NCI-H1930 (cell line): ENCODE data around the gene F2RL1.
"Not testable (repeated sequence)": the region's sequence is repeated elsewhere in the genome, so short reads cannot be mapped to it uniquely, and the experiment has no call there.

Experiments
- DNase-seq, 2 experiments: peaks; one replicate each; lab custom pipeline; 2025; lab: John Stamatoyannopoulos, UW

Gene F2RL1

DNA sequence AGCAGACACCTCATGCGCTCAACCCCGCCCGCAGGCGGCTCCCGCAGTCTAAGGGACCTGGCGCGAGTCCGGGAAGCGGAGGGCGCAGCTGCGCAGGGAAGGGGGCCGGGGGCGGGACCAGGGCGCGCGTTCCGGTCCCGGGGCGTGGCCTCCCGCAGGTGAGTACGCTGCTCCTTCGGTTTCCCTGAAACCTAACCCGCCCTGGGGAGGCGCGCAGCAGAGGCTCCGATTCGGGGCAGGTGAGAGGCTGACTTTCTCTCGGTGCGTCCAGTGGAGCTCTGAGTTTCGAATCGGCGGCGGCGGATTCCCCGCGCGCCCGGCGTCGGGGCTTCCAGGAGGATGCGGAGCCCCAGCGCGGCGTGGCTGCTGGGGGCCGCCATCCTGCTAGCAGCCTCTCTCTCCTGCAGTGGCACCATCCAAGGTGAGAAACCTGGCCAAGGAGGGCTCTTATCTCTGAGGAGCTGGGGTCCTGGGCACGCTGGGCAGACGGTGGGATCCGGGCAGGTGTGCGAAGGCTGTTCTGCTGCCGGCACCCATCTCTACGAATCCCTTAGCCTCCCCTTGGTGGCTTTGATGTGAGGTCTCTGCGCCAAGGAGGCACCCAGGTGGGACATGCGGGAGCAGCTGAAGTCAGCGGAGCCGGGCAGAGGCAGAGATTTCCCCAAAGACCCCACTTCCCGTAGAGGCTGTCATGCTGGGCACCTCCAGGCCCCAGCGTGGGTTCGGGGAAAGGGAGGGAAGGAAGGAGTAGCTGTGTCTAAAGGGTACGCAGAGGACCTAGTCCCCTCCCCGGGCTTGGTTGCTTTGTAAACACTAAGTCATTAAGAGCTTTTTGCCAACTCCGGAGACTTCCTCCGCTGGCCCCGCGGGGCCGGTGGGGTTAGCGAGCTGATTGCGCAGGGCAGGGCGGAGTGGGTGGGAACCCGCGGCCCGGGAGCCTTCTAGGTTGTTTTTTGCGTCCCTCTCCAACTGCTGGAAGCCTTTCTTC, at the start of gene F2RL1:
Gene F2RL1 (plus strand): TSS at position 187 of the 988 bp plus-strand sequence. CDS start 153 bp downstream, at position 340.
- DNase-seq, result peak; percentile 63 to 67

DNA sequence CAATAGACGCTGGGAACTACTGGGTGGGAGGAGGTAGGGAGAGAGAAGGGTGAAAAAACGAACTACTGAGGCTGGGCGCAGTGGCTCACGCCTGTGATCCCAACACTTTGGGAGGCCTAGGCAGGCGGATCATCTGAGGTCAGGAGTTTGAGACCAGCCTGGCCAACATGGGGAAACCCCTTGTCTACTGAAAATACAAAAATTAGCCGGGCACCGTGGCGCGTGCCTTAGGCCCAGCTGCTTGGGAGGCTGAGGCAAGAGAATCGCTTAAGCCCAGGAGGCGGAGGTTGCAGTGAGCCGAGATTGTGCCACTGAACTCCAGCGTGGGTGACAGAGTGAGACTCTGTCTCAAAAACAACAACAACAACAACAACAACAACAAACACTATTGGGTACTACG, 47.8 kb upstream of the F2RL1 start:
- DNase-seq, result not testable (repeated sequence)

DNA sequence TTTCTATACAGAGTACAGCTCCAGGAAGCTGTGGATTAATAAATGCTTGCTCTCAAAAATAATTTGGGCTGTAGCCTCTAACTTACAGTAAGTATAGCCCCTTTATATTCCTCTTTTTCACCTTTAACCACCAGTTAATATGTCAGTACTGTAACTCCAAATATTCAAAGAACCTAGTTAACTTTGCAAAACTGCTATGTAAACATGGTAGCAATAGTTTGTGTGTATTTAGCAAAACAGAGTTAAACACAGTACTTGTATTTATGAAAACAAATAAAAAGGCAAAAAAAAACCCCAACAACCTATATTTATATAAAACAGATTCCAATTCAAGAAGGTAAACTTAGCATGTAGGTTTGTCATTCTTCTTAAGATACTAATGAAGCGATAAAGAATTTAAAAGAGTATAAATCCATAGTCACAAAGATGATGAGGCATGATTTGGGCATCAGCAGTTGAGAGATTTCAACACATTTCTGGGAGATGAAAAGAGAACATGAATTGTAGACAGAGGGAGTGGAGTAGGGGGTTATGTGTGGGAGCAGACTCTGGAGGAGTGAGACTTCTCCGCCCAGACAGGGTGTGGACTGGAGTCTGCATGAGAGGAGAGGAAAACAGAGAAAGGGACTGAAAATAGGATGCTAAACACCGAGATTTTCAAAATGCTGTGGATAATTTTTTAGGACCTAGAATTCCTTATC, 47.0 kb upstream of the F2RL1 start:
- no peak for DNase-seq

DNA sequence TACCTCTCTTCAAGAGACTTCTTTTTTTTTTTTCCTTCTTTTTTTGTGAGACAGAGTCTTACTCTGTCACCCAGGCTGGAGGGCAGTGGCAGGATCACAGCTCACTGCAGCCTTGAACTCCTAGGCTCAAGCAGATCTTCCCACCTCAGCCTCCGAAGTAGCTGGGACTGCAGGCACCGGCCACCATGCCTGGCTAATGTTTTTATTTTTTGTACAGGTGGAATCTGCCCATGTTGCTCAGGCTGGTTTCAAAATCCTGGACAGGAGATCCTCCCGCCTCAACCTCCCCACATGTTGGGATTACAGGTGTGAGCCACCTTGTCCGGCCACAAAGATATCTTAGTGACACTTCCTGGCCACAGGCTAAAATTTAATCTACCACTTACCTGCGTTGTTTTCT, 42.9 kb upstream of the F2RL1 start:
- DNase-seq, result no peak

DNA sequence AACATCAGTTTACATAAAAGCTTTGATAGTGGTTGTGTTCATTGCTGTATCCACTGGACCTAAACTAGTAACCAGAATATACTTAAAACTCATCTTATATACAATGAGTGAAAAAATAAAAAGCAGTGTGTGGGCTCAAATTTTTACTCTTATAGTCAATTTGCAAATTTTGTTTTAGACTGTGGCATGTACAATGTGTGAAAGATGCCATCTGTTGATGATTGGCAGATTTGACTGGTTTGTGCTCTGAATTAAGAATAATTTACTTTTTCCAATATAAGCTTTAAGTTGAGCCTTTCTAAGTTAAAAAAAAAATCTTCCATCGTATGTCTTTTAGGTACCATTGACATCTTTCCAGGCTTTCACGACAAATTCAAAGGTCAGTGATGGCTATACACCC, 42.4 kb upstream of the F2RL1 start:
- DNase-seq, result no peak

GRCh38 chr5:76780616-76781015, 38.2 kb upstream of the F2RL1 start:
- DNase-seq, result not testable (repeated sequence)

- DNase-seq, result no peak
Measured at GRCh38 chr5:76781775-76782174, 37.1 kb upstream of the F2RL1 start.

DNA sequence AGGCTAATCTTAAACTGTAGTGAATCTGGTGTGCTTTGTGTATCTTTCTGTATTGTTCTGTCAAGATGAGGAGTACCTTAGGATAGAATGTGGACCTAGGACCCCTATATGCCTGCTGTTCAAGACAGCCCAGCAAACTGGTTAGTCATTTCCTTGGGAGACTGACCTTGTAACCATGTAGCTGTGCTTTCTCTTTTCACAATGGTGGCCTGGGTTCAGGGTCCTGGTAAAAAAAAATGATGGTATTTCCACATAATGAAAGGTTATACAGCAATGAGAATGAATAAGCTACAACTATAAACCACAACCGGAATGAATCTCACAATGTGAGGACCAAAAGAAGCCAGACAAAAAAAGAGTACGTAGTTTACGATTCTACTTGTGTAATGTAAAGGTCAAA, 36.4 kb upstream of the F2RL1 start:
- no peak for DNase-seq

- no peak for DNase-seq
Measured at GRCh38 chr5:76787237-76787636, 31.6 kb upstream of the F2RL1 start.

DNA sequence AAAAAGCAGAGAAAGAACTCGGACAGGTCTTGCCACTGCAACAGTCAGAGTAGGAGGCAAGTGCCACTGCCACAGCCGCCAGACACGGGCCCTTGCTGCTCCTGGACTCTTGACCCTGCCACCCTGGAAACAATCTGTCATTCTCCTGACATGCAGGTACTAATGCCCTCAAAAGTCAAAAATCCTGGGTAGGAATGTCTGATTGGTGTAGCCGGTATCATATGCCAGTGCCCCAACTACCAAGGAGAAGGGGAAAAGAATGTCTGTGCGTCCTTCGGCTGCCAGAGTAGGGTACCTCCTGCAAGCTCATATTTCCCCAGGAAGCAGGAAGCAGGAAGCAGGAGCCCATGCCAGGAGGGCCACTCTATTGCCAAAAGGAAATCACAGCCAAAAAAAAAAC, 30.5 kb upstream of the F2RL1 start:
- no peak for DNase-seq

GRCh38 chr5:76789275-76789674, 29.6 kb upstream of the F2RL1 start:
- DNase-seq, result not testable (repeated sequence)

DNA sequence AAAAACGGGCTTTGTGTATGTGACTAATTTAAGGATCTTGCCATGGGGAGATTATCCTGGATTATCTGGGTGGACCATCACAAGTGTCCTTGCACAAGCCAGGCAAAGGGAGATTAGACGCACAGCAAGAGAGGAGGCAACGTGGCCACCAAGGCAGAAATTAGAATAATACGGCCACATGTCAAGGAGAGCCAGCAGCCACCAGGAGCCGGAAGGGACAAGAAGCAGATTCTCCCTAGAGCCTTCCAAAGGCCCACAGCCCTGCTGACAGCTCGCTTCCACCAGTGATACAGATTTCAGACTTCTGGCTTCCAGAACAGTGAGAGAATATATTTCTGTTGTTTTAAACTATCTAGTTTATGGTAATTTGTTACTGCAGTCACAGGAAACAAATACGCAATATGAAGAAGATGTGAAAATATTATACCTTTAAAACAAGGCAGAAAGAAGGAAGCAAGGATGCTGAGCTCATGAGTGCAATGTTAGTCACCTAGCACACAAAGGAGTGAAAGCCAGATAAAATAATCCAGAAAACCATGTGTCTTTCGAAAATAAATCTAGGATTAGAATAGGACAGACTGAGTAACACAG, 28.7 kb upstream of the F2RL1 start:
- DNase-seq, result no peak

- DNase-seq, result no peak
Measured at GRCh38 chr5:76790632-76791290, 28.1 kb upstream of the F2RL1 start.

DNA sequence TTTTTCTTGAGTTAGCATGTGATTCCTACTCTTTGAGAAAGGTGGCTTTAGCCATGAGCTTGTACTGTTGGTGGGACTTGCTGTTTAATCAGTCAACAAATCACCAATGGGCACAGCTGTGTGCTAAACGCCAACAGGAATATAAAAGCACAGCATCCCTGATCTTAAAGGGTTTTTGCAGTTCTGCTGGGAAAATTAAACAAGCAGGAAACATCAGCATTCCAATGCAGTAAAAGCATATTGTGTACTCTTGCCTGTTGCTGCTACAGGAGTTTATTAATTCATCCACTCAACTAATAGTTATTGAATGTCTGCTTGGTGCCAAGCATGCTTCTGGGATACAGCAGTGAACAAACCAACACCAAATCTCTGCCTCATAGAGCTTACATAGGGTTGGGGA, 27.4 kb upstream of the F2RL1 start:
- DNase-seq, result no peak

DNA sequence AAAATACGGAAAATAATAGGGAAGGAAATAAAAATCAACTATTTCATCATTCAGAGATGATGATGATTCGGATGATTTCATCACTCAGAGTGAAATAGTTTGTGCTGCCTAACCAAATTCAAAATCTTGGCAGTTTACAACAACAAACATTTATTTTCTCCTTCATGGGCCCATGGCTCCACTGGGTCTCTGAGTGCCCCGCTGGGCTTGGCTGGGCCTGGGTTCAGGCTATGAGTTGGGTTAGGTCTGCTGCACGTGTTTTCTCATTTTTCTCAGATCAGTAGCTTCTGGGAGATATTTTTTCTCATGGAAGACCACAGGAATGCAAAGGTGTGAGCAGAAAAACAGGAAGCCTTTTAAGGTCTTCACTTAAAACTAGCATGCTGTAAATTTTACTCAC, 24.0 kb upstream of the F2RL1 start:
- DNase-seq, result no peak

- DNase-seq, result no peak
Measured at GRCh38 chr5:76799588-76799987, 19.2 kb upstream of the F2RL1 start.

- no peak for DNase-seq
Measured at GRCh38 chr5:76800579-76800978, 18.3 kb upstream of the F2RL1 start.

DNA sequence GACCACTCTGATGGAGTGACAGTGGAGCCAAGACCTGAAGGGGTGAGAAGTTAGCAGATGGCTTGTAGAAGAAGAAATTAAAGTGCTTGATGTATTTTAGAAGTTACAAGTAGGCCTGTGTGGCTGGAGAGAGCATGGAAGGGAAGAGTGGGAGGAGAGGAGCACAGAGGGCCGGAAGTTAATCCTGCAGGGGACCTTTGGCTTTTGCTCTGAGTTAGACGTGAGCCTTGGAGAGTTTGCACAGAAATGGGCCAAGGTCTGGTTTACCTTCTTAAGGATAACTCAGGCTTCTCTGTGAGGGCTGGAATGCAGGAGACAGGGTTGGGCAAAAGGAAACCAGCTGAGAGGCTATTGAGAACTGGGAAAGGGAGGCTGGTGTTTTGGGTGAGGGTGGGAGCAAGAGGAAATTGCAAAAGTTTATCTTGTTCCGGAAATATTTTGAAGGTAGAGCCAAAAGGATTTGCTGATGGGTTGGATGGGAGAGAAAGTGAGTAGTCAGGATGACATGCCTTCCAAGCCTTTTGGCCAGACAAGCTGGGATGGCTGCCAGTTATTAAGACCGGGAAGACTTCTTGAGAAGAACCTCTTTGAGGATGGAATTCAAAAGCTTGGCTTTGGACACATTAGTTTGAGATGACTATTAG, 17.5 kb upstream of the F2RL1 start:
- no peak for DNase-seq

DNA sequence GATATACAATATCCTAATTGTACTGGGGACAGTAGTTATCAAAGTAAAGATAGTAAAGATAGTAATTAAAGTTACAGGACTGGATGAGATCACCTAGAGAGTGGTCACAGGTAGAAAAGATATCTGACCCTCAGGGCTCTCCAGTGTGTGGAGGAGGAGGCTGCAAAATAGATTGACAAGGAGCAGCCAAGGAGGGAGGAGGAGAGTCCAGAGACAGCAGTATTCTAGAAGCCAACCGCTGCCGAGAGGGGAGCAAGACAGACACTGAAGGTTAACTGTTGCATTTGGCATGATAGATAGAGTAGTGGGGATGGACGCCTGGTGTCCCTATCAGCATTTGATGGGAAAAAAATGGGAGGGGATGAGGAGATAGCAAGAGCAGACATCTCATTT, 17.0 kb upstream of the F2RL1 start:
- no peak for DNase-seq

GRCh38 chr5:76804266-76804665, 14.6 kb upstream of the F2RL1 start:
- DNase-seq, result no peak

GRCh38 chr5:76805821-76806505, 12.9 kb upstream of the F2RL1 start:
- no peak for DNase-seq
